GM19395 (cell line): ENCODE results near the gene DCTPP1.

ENCODE experiments used
- ATAC-seq: cut with Tn5 transposase; IDR thresholded peaks from one replicate; pipeline ENCODE4 v1.9.1; 2021; ENCODE audit warnings: mild to moderate bottlenecking, moderate library complexity; ENCODE audit not compliant: unreplicated experiment

DCTPP1 gene

DNA sequence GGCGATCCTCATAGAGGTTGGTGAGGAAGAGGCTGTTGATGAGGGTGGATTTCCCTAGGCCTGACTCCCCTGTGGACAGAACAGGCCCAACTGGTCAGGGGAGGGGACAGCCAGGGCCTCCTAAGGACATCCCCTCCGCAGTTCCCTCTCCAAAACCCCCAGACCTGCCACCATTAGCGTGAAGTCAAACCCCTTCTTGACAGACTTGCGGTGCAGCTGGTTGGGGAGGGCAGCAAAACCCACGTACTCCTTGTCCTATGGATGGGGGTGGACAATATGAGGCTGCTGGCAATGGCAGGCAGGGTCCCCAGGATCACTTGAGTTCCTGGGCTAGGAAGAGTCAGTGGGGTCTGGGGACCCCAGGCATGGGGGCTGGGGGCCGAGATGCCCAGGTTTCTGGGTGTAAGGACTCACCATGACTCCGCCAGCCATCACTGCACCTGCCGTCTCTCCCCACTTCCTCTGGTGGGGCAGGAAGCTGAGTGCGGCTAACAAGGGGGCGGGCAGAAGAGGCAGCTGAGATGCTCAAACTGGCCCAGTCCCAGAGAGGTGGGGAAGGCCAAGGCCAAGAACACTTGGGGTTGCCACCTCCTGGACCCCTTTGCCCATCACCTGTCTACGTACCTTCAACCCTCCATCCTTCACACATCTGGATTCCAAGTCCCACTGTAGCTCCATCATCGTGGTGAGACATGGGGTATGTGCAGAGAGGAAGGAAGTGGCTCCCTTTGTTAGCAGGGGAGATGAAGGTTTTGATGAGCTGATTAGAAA is 47.5 kb downstream of the DCTPP1 start, which contains the start of gene SEPTIN1:
TSS of gene SEPTIN1 (minus strand) at position 451 of the 771 bp plus-strand sequence. CDS start at position 432, 19 bp downstream.
- ATAC-seq = no peak

DNA sequence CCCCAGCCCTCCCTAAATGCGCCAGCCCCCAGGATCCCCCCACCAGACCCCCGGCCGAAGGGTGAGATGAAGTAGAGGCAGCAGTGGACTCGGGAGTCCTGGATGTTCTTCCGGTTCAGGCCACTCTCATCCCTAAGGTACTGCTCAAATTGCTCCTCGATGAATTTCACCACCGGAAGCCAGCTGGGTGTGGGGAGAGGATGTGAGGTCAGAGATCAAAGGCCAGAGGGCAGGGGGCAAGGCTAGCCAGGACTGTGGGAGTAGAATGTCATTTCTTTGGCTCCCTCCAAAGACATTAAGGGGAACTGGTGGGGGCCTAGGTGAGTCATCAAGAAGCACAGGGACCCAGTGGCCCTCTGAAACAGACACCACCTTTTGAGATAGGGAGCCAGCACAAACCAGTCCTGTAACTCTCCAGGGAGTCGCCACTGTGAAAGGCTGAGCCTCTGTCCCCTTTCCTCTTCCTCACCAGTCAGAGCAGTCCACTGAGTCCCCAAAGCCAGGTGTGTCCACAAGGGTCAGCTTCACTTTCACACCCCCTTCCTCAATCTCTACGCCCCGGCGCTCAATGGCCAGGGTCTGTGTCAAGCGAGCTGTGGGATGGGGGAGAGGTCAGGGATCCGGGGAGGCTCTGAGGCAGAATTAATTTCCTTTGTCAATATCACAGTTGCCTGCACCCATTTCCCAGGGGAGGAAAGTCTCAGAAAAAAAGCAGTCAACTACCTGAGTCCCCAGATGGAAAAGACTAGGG is 48.4 kb downstream of the DCTPP1 start:
- no peak for ATAC-seq

DNA sequence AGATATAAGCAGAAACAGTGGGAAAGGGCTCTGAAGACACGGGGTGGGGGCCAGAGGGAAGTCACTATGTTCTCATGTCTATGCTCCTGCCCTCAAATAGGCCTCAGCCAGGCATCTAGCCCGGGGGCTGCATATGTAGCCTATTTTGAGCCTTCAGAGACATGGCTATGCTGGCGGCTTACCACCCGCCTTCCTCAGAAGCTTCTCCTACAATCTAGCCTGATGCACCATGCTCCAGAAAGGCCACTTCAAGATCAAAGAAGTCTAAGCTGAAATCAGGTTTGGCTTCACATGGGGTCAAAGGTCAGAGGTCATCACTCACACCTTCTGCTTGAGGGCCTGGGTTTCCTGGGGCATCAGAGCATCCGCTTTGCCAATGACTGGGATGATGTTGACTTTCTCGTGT is 49.0 kb downstream of the DCTPP1 start:
- no peak for ATAC-seq

DNA sequence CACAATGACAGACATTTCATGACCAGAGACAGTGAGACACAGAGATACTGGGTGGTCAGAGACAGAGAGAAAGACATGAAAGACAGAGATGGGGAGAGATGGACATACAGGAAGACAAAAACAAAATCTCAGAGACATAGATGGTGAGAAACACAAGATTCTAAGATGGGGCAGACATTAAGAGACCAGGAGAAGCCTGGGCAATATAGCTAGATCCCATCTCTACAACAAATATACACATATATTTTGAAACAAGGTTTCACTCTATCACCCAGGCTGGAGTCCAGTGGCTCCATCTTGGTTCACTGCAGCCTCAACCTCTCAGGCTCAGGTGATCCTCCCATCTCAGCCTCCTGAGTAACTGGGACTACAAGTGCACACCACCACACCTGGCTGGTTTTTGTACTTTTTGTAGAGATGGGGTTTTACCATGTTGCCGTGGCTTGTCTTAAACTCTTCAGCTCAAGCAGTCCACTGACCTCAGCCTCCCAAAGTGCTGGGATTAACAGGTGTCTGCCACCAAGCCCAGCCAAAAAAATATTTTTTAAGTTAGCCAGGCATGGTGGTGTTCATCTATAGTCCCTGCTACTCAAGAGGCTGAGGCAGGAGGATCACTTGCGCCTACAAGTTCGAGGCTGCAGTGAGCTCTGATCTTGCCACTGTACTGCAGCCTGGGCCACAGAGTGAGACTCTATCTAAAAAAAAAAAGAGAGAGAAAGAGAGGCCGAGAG is 49.6 kb downstream of the DCTPP1 start:
- ATAC-seq = no peak

DNA sequence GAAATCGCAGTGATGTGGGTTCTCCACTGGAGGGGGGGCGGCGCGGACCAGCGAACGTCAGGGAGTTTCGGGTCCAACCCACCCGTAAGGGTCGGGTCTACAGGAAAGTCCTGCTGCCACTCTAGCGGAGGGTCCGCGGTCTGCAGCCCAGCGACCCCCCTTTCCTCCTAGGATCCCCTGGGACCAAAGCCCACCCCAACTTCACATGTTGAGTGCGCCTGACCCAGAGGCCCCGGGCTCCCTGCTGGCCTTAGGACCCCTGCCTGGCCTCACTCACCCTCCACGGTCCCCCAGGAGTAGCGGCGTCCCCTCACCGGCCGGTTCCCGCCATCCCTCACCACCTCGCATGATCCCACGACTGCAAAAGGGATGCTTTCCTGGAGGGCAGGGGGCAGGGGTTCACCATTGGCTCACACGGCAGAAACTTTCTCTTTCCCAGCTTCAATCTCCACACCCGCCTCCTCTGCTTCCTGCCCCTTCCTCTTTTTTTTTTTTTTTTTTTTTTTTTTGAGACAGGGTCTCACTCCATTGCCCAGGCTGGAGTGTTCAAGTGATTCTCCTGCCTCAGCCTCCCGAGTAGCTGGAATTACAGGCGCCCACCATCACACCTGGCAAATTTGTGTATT is 50.6 kb downstream of the DCTPP1 start:
- ATAC-seq = no peak

DNA sequence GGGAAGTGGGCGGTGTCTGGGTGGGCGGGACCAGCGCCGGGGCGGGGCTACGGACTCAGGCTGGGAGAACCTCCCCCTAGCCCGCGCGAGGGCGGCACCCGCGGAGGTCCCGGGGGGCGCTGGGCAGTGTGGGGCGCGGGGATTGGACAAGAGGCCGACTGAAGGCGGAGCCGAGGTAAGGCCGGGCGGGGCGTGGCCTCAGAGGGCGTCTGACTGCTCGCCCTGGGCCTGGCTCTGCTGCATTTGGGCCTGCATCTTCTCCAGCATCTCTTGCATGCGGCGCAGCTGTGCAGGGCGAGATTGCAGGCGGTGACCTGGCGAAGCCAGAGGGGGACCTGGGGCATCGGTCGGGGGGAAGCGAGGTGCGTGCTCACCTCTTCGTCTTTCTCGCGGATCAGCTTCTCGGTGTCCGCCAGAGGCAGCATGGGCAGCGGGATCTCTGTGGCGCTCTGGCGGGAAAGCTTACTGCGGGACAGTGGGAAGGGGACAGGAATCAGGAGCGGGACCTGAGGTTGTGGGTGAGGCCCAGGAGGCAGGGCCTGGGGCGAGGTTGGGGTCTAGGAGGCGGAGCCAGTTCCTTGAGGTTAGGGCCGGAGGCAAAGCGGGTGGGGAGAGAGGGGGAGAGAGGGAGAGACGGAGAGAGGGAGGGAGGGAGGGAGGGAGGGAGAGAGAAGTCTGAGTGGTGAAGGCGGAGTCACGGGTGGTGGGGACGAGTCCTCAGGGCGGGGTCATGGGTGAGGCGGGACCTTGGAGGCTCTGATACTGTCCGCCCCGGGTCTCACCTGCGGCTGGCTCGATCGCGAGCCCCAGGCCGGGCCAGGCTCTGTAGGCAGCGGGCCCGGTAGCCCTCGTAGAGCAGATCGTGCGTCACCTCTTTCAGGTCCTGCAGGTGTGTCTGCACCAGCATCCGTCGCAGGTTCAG is 51.3 kb downstream of the DCTPP1 start:
- ATAC-seq = peak; percentile 83

DNA sequence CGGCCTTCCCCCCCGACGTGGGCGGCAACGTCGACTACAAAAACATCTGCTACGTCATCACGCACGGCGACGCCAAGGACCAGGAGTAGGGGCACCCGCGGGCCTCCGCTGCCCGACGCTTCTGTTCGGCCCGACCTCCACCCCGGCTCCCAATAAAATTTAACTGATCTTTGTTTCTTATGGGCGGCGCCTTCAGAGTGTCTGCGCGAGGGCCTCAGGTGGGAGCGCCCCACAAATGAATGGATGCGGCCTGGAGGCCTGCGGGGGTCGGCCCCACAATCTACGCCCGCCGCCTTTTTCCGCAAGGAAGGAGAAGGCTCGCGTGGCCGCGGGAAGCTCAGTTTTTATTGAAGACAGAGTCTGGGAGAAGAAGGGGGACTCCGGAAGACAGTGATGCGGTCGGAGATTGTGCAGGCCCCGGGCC is 52.0 kb downstream of the DCTPP1 start:
- ATAC-seq = peak; percentile 48

DNA sequence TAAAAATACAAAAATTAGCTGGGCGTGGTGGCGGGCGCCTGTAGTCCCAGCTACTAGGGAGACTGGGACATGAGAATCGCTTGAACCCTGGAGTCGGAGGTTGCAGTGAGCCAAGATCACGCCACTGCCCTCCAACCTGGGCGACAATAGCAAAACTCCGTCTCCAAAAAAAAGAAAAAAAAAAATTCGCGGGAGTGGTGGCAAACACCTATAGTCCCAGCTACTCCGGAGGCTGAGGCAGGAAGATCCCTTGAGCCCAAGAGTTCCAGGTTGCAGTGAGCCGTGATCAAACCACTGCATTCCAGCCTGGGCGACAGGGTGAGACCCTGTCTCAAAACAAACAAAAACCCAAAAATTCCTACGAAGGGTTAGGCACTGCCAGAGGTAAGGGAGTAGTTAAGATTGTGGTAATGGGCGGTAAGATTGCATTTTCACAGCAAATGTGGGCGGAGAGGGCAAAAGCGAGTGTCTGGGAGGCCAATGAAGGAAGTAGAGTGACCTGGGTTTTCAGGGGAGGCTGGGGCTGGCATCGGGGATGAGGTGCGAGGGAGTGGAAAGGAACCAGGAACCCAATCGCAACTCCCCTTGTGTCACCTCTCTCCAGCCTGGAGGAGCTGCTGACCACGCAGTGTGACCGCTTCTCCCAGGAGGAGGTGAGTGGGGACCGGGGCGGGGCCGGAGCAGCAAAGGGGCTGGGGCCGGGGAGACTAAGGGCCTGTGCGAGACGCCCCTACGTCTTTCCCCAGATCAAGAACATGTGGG is 52.6 kb downstream of the DCTPP1 start:
- no peak for ATAC-seq

DNA sequence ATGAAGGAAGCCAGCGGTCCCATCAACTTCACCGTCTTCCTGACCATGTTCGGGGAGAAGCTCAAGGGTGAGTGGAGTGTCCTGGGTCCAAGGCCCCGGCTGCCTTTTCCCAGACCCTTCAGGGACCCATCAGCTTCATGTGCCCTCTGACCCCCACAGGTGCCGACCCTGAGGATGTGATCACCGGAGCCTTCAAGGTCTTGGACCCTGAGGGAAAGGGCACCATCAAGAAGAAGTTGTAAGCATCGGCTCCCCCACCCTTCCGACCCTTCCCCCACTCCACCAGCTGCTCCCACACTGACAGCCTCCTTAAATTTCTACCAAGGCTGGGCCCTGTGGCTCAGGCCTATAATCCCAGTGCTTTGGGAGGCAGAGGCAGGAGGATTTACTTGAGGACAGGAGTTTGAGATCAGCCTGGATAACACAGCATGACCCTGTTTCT is 53.3 kb downstream of the DCTPP1 start:
- ATAC-seq = no peak

DNA sequence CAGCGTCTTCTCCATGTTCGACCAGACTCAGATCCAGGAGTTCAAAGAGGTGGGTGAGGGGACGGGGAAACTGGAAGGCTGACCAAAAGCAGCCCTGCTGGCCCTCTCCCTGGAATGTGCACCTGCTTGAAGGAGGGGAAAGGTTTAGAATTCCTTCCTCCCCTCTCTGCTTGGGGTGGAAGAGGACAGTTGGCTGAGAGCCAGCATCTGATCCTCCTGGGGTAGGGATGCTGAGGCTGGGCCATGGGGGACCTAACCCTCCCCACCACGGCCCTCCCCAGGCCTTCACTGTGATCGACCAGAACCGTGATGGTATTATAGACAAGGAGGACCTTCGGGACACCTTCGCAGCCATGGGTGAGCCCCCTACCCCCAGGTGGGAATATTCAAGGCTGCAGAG is 54.0 kb downstream of the DCTPP1 start:
- no peak for ATAC-seq

DNA sequence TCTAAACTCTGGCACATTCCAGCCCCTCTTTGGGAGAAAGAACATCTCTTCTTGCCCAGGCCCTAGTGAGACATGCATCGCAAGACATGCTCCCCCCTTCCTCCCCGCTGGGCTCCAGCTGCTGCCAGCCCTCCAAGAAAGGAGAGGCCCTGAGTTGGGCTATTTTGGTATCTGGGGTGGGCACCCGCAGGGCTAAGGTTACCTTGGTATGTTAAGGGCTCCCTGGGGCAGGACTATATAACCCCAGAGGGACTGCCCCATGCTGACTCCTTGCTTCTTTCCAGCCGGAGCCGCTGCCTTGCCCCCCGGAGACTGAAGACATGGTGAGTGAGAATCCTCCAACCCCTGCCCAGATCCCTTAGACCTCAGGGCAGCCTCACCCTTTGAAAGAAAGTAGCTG is 55.3 kb downstream of the DCTPP1 start, which contains the start of gene MYL11:
TSS of gene MYL11 (plus strand) at position 265 of the 400 bp plus-strand sequence. CDS start at position 321, 56 bp downstream.
- ATAC-seq = no peak
